DND-41 (cell line): ENCODE data around the gene PTPRN2.

Experiments used
- EZH2 ChIP-seq: IDR thresholded peaks from 3 replicates; pipeline ENCODE4 v1.6.1; 2012; ENCODE audit warnings: borderline replicate concordance, low read depth, mild to moderate bottlenecking, moderate library complexity, low read length, inconsistent platforms; ENCODE audit not compliant: severe bottlenecking
- TF ChIP-seq, protein P1 (sequence below): IDR thresholded peaks from 2 replicates; pipeline ENCODE4 v1.5.1; 2012; ENCODE audit warnings: borderline replicate concordance, low read length, moderate library complexity, mild to moderate bottlenecking; ENCODE audit not compliant: poor library complexity, severe bottlenecking; ENCODE audit errors: extremely low read depth

DNA sequence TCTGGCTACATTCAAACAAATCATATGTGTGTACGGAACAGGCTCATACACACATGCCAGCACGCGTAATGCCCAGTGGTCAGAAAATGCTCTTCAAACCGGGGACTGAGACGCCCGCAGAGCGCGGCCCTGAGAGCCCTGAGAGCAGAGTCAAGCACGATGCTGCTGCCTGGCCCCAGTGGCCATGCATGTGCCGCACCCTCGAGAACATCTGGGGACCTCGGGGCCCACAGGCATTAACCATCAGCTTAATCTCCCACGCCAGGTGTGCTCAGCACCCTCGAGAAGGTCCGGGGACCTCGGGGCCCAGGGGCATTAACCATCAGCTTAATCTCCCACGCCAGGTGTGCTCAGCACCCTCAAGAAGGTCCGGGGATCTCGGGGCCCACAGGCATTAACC lies 163.1 kb downstream of the PTPRN2 start:
- TF ChIP-seq, protein P1, sequence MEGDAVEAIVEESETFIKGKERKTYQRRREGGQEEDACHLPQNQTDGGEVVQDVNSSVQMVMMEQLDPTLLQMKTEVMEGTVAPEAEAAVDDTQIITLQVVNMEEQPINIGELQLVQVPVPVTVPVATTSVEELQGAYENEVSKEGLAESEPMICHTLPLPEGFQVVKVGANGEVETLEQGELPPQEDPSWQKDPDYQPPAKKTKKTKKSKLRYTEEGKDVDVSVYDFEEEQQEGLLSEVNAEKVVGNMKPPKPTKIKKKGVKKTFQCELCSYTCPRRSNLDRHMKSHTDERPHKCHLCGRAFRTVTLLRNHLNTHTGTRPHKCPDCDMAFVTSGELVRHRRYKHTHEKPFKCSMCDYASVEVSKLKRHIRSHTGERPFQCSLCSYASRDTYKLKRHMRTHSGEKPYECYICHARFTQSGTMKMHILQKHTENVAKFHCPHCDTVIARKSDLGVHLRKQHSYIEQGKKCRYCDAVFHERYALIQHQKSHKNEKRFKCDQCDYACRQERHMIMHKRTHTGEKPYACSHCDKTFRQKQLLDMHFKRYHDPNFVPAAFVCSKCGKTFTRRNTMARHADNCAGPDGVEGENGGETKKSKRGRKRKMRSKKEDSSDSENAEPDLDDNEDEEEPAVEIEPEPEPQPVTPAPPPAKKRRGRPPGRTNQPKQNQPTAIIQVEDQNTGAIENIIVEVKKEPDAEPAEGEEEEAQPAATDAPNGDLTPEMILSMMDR = no peak
- TF ChIP-seq EZH2 = no peak
